ENCODE data around the gene ZCCHC4. TPM values are rescaled to one million over a fixed set of nuclear protein-coding genes. Genes with fewer than 3 reads are reported as not detected.

The ZCCHC4 gene, protein sequence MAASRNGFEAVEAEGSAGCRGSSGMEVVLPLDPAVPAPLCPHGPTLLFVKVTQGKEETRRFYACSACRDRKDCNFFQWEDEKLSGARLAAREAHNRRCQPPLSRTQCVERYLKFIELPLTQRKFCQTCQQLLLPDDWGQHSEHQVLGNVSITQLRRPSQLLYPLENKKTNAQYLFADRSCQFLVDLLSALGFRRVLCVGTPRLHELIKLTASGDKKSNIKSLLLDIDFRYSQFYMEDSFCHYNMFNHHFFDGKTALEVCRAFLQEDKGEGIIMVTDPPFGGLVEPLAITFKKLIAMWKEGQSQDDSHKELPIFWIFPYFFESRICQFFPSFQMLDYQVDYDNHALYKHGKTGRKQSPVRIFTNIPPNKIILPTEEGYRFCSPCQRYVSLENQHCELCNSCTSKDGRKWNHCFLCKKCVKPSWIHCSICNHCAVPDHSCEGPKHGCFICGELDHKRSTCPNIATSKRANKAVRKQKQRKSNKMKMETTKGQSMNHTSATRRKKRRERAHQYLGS
- total RNA-seq: 10 to 100 TPM in 4 of 7 donors, 1 to 10 TPM in 3; 8.7 to 17.0 (median 10.5) TPM
- 1 to 10 TPM; 5.7 to 8.3 TPM for polyA plus RNA-seq
- long read RNA-seq, donor 1, transcript ZCCHC4-201 (13 exons, 2,785 nt): major isoform, 12 of 24 reads
- long read RNA-seq, donor 1, partial matches to known transcripts: 7 of 24 reads
- long read RNA-seq, donor 1, other reads (novel, unspliced or antisense): 4 of 24 reads
- long read RNA-seq, donor 2, transcript ZCCHC4-201 (13 exons, 2,785 nt): major isoform, 5 of 5 reads
- long read RNA-seq, donor 2, partial matches to known transcripts: 0 of 5 reads
- long read RNA-seq, donor 2, other reads (novel, unspliced or antisense): 0 of 5 reads
- long read RNA-seq, donor 3, transcript ZCCHC4-201 (13 exons, 2,785 nt): major isoform, 10 of 13 reads
- long read RNA-seq, donor 3, partial matches to known transcripts: 1 of 13 reads
- long read RNA-seq, donor 3, other reads (novel, unspliced or antisense): 2 of 13 reads

DNA sequence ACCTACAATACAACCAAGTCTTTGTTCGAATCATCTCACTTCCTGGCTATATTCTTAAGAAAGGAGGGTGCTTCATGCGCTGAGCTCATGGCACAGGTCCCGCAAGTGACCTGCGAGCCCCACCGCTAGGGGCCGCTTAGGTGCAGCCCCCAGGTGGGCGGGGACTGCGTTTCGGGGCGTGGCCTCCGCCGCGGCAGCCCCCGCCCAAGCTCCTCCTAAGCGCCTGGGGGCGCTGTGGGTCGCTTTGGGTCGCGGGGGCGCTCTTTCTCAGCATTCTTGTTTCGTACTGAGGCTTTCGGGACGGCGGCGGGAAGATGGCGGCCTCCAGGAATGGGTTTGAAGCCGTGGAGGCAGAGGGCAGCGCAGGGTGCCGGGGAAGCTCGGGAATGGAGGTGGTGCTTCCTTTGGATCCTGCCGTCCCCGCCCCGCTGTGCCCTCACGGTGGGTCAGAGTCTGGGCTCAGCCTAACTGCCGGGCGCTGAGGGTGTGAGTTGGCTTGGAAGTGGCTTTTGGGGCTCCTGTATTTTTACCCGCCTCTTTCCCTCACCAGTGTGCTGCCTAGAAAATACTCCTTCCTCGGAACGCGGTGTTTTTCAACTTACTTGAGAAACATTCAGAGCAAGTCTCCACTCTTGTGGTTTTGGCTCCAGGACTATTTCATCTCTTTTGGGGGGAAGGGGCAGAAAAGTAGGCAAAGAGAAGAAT, at the start of gene ZCCHC4:
Gene ZCCHC4, plus strand, starts transcription at position 279 of the 705 bp plus-strand sequence. Its CDS starts 36 bp downstream, at position 315.
- no peaks in the 10 kb centered on the region for H3K9me3 ChIP-seq

DNA sequence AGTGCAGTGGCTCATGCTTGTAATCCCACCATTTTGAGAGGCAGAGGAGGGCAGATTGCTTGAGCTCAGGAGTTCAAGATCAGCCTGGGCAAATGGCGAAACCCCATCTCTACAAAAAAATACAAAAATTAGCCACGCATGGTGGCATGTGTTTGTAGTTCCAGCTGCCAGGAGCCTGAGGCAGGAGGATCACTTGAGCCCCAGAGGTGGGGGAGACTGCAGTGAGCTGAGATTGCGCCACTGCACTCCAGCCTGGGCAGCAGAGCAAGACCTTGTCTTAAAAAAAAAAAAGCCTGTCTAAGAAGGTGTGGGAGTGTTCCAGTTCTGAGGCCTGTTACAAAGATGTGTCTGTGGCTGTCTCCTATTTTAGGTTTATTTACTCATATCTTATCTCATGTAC, 40.7 kb upstream of the ZCCHC4 start:
- no peaks in the 10 kb centered on the region for H3K9me3 ChIP-seq
- no peaks in the 10 kb centered on the region for H3K4me1 ChIP-seq (ENCODE audit: insufficient read depth)
- no peaks in the 10 kb centered on the region for H3K27me3 ChIP-seq
- intact Hi-C loops (cut with DNase I): no loop called here
- no peak for DNase-seq
- TF ChIP-seq, protein P1, sequence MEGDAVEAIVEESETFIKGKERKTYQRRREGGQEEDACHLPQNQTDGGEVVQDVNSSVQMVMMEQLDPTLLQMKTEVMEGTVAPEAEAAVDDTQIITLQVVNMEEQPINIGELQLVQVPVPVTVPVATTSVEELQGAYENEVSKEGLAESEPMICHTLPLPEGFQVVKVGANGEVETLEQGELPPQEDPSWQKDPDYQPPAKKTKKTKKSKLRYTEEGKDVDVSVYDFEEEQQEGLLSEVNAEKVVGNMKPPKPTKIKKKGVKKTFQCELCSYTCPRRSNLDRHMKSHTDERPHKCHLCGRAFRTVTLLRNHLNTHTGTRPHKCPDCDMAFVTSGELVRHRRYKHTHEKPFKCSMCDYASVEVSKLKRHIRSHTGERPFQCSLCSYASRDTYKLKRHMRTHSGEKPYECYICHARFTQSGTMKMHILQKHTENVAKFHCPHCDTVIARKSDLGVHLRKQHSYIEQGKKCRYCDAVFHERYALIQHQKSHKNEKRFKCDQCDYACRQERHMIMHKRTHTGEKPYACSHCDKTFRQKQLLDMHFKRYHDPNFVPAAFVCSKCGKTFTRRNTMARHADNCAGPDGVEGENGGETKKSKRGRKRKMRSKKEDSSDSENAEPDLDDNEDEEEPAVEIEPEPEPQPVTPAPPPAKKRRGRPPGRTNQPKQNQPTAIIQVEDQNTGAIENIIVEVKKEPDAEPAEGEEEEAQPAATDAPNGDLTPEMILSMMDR (IDR thresholded peaks at IDR 0.05): no peak
- TF ChIP-seq EP300 (IDR thresholded peaks at IDR 0.05) (no peak), POLR2A (IDR thresholded peaks at IDR 0.05) (no peak)
- H3K4me3 ChIP-seq: no peak overlapping the region
- 93 to 97% (median 93%) methylated on average over 3 of the region's 3 CpGs for WGBS, 3 donors
- no peaks in the 10 kb centered on the region for H3K36me3 ChIP-seq
- no peak overlapping the region for H3K27ac ChIP-seq

More for the DNA sequence above, at the start of gene ZCCHC4:
- Histone ChIP-seq H3K4me1 (ENCODE audit: insufficient read depth) (peaks cover 5% of the 10 kb centered on the region), H3K27me3 (no peaks in the 10 kb centered on the region), H3K36me3 (no peaks in the 10 kb centered on the region), H3K27ac (no peak within 1 kb of the TSS), H3K4me3 (peak within 1 kb of the TSS; percentile 62)
- 0 to 1% (median 1%) methylated on average over 40 of the region's 40 CpGs for WGBS, 3 donors
- DNase-seq: peak; percentile 84 to 93 (median 91)
- TF ChIP-seq, protein P1 (IDR thresholded peaks at IDR 0.05): peak; percentile 85 to 96 (median 86)
- TF ChIP-seq POLR2A (IDR thresholded peaks at IDR 0.05) (peak; percentile 19), EP300 (IDR thresholded peaks at IDR 0.05) (no peak)
- intact Hi-C loops (cut with DNase I): no loop called here

DNA sequence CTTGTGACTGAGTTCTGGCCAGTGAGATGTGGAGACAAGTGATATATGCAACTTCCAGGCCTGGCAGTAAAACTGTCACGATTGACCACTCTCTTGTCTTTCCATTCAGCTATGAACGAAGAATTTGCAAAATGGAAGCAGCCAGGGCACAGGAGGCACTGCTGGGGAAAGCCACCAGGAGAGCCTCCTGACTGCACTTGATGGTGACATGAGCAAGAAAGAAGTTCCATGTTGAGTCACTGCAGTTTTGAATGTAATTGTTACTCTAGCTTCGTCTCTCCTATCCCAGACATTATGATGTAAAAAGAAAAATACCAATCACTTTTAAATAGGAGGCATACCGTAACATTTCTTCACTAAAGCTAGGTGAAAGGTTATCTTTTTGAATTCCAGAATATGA, 32.4 kb upstream of the ZCCHC4 start:
- intact Hi-C loops (cut with DNase I): no loop called here
- no peak for TF ChIP-seq EP300 (IDR thresholded peaks at IDR 0.05)
- TF ChIP-seq, protein P1 (IDR thresholded peaks at IDR 0.05): no peak
- TF ChIP-seq POLR2A (IDR thresholded peaks at IDR 0.05): no peak
- Histone ChIP-seq H3K27ac (no peak overlapping the region), H3K27me3 (no peaks in the 10 kb centered on the region), H3K4me3 (no peak overlapping the region), H3K4me1 (ENCODE audit: insufficient read depth) (no peaks in the 10 kb centered on the region), H3K36me3 (no peaks in the 10 kb centered on the region), H3K9me3 (no peaks in the 10 kb centered on the region)
- WGBS, 3 donors: 78 to 92% (median 88%) methylated on average over 4 of the region's 4 CpGs
- no peak for DNase-seq

DNA sequence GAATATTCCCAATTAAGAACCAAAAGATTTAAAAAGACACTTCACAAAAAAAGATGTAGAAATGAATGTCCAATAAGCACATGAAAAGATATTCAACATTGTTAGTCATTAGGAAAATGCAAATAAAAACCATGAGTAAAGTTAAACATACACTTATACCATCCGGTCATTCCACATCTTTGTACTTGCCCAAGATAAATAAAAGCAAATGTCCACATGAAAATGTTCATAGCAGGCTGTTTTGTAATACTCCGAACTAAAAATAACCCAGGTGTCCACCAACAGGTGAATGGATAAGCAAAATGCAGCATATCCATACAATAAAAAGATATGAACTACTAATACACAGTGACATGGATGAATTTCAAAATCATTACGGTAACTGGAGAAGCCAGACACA, 28.6 kb upstream of the ZCCHC4 start:
- H3K27me3 ChIP-seq: no peaks in the 10 kb centered on the region
- TF ChIP-seq, protein P1 (IDR thresholded peaks at IDR 0.05): no peak
- TF ChIP-seq POLR2A (IDR thresholded peaks at IDR 0.05) (no peak), EP300 (IDR thresholded peaks at IDR 0.05) (no peak)
- intact Hi-C loops (cut with DNase I): no loop called here
- no peaks in the 10 kb centered on the region for H3K36me3 ChIP-seq
- no peak overlapping the region for H3K4me3 ChIP-seq
- no peaks in the 10 kb centered on the region for H3K4me1 ChIP-seq (ENCODE audit: insufficient read depth)
- no peak overlapping the region for H3K27ac ChIP-seq
- H3K9me3 ChIP-seq: no peaks in the 10 kb centered on the region
- DNase-seq: no peak
- 71 to 80% (median 74%) methylated on average over 3 of the region's 3 CpGs for WGBS, 3 donors
